Measurements from ENCODE around the gene TSEN34.

DNA sequence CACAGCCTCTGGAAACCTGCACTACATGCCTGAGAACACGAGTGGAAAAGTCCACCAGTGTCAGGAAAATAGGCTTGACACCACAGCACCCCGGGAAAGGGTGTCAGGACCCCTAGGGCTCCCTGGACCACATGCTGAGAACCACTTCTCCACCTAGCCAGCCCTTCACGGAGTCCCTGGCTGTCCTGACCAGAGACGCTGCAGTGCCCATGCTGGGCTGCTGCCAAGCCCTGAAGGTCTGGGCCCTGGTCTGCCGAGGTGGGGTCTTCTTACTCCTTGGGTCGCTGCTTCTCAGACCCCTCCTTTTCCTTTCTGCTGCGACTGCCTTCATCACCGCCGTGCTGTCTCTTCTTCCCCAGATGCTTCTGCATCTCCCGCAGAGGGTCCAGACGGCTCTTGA is 34.6 kb upstream of the TSEN34 start:
- TF ChIP-seq POLR2AphosphoS5 (IDR thresholded peaks at IDR 0.05; ENCODE audit: insufficient read depth in 1 of 2, low read depth in 1 of 2): no peak
- TF ChIP-seq, protein P1, sequence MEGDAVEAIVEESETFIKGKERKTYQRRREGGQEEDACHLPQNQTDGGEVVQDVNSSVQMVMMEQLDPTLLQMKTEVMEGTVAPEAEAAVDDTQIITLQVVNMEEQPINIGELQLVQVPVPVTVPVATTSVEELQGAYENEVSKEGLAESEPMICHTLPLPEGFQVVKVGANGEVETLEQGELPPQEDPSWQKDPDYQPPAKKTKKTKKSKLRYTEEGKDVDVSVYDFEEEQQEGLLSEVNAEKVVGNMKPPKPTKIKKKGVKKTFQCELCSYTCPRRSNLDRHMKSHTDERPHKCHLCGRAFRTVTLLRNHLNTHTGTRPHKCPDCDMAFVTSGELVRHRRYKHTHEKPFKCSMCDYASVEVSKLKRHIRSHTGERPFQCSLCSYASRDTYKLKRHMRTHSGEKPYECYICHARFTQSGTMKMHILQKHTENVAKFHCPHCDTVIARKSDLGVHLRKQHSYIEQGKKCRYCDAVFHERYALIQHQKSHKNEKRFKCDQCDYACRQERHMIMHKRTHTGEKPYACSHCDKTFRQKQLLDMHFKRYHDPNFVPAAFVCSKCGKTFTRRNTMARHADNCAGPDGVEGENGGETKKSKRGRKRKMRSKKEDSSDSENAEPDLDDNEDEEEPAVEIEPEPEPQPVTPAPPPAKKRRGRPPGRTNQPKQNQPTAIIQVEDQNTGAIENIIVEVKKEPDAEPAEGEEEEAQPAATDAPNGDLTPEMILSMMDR (IDR thresholded peaks at IDR 0.05): no peak
